Brain microvascular endothelial cell (primary cell): ENCODE measurements around the gene ALG9.

Experiments
- DNase-seq: peaks from one replicate; pipeline ENCODE4 v3.0.0-alpha.2; 2020
- H3K27ac ChIP-seq: fragments of 250-450 bp; sonication (Bioruptor Pico); 2 replicates; pipeline ENCODE4 v1.5.1; 2020; ENCODE audit warnings: mild to moderate bottlenecking, moderate library complexity
- H3K27me3 ChIP-seq: fragments of 250-450 bp; sonication (Bioruptor Pico); replicated peaks from 2 replicates; pipeline ENCODE4 v1.5.1; 2020; ENCODE audit warnings: mild to moderate bottlenecking
- H3K36me3 ChIP-seq: fragments of 250-450 bp; sonication (Bioruptor Pico); replicated peaks from 2 replicates; pipeline ENCODE4 v1.5.1; 2020; ENCODE audit warnings: mild to moderate bottlenecking
- H3K4me3 ChIP-seq: 2 replicates; pipeline ENCODE4 v1.5.1; 2011; ENCODE audit warnings: low read depth, mild to moderate bottlenecking, control low read depth, low read length, moderate library complexity
- CTCF ChIP-seq: IDR thresholded peaks from 2 replicates; pipeline ENCODE4 v1.5.1; 2011; ENCODE audit warnings: low read depth, mild to moderate bottlenecking, moderate library complexity, low read length, control low read depth, inconsistent platforms; ENCODE audit errors: missing control alignments
- in situ Hi-C: cut with HindIII; loops from 2 replicates; pipeline ENCODE4 v1.10.0; 2017; ENCODE audit warnings: low sequenced_read_pairs, low pct_ligation_motif_present

The ALG9 gene

GRCh38 chr11:111837366-111837891, 34.0 kb downstream of the ALG9 start:
- no peak overlapping the region for H3K4me3 ChIP-seq
- DNase-seq: no peak
- H3K27ac ChIP-seq: no peak overlapping the region
- H3K27me3 ChIP-seq: no peaks in the 10 kb centered on the region
- no peak for TF ChIP-seq CTCF
- peaks cover 3% of the 10 kb centered on the region for H3K36me3 ChIP-seq
- in situ Hi-C loops: loop anchor here (25.0 kb wide), 1 partner anchor 250 kb away; no protein-coding TSS in a partner anchor

- Histone ChIP-seq H3K27me3 (no peaks in the 10 kb centered on the region), H3K36me3 (peaks cover 3% of the 10 kb centered on the region), H3K4me3 (no peak overlapping the region), H3K27ac (no peak overlapping the region)
- no peak for DNase-seq
- in situ Hi-C loops: loop anchor here (25.0 kb wide), 1 partner anchor 249 kb away; no protein-coding TSS in a partner anchor
- TF ChIP-seq CTCF: no peak
Measured at GRCh38 chr11:111836721-111837120, 34.7 kb downstream of the ALG9 start.

GRCh38 chr11:111836162-111836561, 35.2 kb downstream of the ALG9 start:
- in situ Hi-C loops: loop anchor here (25.0 kb wide), 1 partner anchor 249 kb away; no protein-coding TSS in a partner anchor
- Histone ChIP-seq H3K27ac (no peak overlapping the region), H3K36me3 (peaks cover 3% of the 10 kb centered on the region), H3K27me3 (no peaks in the 10 kb centered on the region), H3K4me3 (no peak overlapping the region)
- no peak for DNase-seq
- TF ChIP-seq CTCF: no peak

GRCh38 chr11:111835665-111836064, 35.7 kb downstream of the ALG9 start:
- TF ChIP-seq CTCF: no peak
- H3K27ac ChIP-seq: no peak overlapping the region
- peaks cover 3% of the 10 kb centered on the region for H3K36me3 ChIP-seq
- no peaks in the 10 kb centered on the region for H3K27me3 ChIP-seq
- DNase-seq: no peak
- in situ Hi-C loops: loop anchor here (25.0 kb wide), 1 partner anchor 248 kb away; no protein-coding TSS in a partner anchor
- H3K4me3 ChIP-seq: no peak overlapping the region

- in situ Hi-C loops: loop anchor here (25.0 kb wide), 1 partner anchor 247 kb away; no protein-coding TSS in a partner anchor
- H3K36me3 ChIP-seq: peaks cover 3% of the 10 kb centered on the region
Measured at GRCh38 chr11:111834432-111835163, 36.8 kb downstream of the ALG9 start.

More at GRCh38 chr11:111834432-111835163, 36.8 kb downstream of the ALG9 start:
- Histone ChIP-seq H3K4me3 (no peak overlapping the region), H3K27ac (no peak overlapping the region), H3K27me3 (no peaks in the 10 kb centered on the region)
- TF ChIP-seq CTCF: no peak
- DNase-seq: no peak
